ENCODE data around the gene OPA3. TPM values are rescaled to one million over a fixed set of nuclear protein-coding genes. Genes with fewer than 3 reads are reported as not detected.

OPA3 gene
- total and polyA plus RNA-seq, 12 donors = 4.3 to 34.1 (median 16.7) TPM

DNA sequence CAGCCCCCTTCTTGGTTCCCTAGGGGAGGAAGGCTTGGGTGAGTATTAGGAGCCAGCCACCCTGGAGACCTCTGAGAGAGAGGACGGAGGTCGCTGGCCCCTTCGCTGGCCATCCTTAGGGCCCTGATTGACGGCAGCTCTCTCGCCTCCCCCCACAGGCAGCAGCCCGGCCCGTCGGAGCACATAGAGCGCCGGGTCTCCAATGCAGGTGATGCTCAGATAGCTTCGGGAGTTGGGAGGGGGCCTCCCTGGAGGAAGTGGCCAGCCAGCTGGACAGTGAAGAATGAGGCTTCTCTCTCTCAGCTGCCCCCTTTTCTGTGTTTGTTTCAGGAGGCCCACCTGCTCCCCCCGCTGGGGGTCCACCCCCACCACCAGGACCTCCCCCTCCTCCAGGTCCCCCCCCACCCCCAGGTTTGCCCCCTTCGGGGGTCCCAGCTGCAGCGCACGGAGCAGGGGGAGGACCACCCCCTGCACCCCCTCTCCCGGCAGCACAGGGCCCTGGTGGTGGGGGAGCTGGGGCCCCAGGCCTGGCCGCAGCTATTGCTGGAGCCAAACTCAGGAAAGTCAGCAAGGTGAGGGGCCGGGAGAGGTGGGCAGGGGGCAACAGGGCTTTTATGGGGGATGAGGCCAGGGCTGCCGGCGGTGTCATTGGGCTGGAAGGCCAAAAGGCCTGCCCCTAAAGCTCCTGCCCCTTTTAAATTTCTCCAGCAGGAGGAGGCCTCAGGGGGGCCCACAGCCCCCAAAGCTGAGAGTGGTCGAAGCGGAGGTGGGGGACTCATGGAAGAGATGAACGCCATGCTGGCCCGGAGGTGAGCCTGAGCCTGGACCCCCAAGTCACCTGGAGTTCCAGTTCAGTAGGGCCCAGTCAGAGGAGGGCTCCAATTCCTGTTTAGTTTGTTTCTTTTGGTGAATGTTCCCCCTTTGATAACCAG is 62.3 kb downstream of the OPA3 start:
- Histone ChIP-seq H3K27ac (no peak overlapping the region), H3K9me3 (replicated peaks in 1 of 3) (no peaks in the 10 kb centered on the region), H3K4me3 (no peak overlapping the region), H3K27me3 (no peaks in the 10 kb centered on the region), H3K4me1 (replicated peaks in 1 of 2) (peaks cover 0 to 3% of the 10 kb centered on the region in 2 donors), H3K36me3 (replicated peaks in 1 of 2) (peaks cover 0 to 88% of the 10 kb centered on the region in 2 donors)
- intact Hi-C loops (cut with DNase I) = loop anchor here (2.0 to 10.0 kb wide), 3 partner anchors 45 to 123 kb away; no protein-coding TSS in a partner anchor
- 76 to 97% (median 80%) methylated on average over 8 to 24 of the region's 24 CpGs for WGBS, 4 donors
- TF ChIP-seq POLR2A (IDR thresholded peaks at IDR 0.05) = no peak
- TF ChIP-seq, protein P1, sequence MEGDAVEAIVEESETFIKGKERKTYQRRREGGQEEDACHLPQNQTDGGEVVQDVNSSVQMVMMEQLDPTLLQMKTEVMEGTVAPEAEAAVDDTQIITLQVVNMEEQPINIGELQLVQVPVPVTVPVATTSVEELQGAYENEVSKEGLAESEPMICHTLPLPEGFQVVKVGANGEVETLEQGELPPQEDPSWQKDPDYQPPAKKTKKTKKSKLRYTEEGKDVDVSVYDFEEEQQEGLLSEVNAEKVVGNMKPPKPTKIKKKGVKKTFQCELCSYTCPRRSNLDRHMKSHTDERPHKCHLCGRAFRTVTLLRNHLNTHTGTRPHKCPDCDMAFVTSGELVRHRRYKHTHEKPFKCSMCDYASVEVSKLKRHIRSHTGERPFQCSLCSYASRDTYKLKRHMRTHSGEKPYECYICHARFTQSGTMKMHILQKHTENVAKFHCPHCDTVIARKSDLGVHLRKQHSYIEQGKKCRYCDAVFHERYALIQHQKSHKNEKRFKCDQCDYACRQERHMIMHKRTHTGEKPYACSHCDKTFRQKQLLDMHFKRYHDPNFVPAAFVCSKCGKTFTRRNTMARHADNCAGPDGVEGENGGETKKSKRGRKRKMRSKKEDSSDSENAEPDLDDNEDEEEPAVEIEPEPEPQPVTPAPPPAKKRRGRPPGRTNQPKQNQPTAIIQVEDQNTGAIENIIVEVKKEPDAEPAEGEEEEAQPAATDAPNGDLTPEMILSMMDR (IDR thresholded peaks at IDR 0.05) = no peak
- peak in 1 of 7 donors; percentile 51 for DNase-seq

DNA sequence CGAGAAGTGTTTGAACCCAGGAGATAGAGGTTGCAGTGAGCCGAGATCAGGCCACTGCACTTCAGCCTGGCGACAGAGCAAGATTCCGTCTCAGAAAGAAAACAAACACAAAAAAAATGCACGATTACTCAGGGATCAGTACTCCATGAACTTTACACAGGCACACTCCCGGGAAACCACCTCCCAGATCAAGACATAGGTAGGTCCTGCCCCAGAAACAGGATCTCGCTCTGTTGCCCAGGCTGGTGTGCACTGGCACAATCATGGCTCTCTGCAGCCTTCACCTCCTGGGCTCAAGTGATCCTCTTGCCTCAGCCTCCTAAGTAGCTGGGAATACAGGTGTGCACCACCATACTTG is 66.2 kb downstream of the OPA3 start:
- WGBS, 4 donors = 82 to 89% (median 87%) methylated on average over 7 of the region's 7 CpGs
- Histone ChIP-seq H3K27me3 (no peaks in the 10 kb centered on the region), H3K4me3 (no peak overlapping the region), H3K9me3 (replicated peaks in 1 of 3) (no peaks in the 10 kb centered on the region), H3K36me3 (replicated peaks in 1 of 2) (peaks cover 0 to 54% of the 10 kb centered on the region in 2 donors), H3K27ac (no peak overlapping the region), H3K4me1 (replicated peaks in 1 of 2) (peaks cover 10 to 23% of the 10 kb centered on the region in 2 donors)
- intact Hi-C loops (cut with DNase I) = no loop called here
- TF ChIP-seq POLR2A (IDR thresholded peaks at IDR 0.05) = no peak
- TF ChIP-seq, protein P1 (IDR thresholded peaks at IDR 0.05) = no peak
- no peak for DNase-seq

DNA sequence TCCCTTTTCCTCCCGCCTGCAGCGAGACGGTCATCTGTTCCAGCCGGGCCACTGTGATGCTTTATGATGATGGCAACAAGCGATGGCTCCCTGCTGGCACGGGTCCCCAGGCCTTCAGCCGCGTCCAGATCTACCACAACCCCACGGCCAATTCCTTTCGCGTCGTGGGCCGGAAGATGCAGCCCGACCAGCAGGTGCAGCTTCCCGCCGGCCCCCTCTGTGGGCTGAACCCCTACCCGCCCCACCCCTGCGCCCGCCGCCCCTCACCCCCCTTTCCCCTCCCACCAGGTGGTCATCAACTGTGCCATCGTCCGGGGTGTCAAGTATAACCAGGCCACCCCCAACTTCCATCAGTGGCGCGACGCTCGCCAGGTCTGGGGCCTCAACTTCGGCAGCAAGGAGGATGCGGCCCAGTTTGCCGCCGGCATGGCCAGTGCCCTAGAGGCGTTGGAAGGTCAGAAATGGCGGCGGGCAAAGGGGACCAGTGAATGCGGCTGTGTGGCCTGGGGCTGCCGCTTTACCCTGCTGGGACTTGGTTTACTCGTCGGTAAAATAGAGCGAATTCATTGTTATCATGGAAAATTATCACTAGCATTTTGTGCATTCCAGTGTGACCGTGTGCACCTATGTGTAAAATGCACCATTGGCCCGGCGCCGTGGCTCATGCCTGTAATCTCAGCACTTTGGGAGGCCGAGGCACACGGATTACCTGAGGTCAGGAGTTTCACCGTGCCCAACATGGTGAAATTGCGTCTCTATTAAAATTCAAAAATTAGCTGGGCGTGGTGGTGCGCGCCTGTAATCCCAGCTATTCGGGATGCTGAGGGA is 66.7 kb downstream of the OPA3 start:
- peaks cover 10 to 24% of the 10 kb centered on the region in 2 donors for H3K4me1 ChIP-seq (replicated peaks in 1 of 2)
- intact Hi-C loops (cut with DNase I) = no loop called here
- no peak for DNase-seq
- no peak overlapping the region for H3K4me3 ChIP-seq
- no peaks in the 10 kb centered on the region for H3K27me3 ChIP-seq
- peaks cover 0 to 51% of the 10 kb centered on the region in 2 donors for H3K36me3 ChIP-seq (replicated peaks in 1 of 2)
- no peaks in the 10 kb centered on the region for H3K9me3 ChIP-seq (replicated peaks in 1 of 3)
- TF ChIP-seq, protein P1 (IDR thresholded peaks at IDR 0.05) = no peak
- no peak for TF ChIP-seq POLR2A (IDR thresholded peaks at IDR 0.05)
- WGBS, 4 donors = 91 to 93% (median 92%) methylated on average over 39 to 50 of the region's 50 CpGs
- no peak overlapping the region for H3K27ac ChIP-seq

DNA sequence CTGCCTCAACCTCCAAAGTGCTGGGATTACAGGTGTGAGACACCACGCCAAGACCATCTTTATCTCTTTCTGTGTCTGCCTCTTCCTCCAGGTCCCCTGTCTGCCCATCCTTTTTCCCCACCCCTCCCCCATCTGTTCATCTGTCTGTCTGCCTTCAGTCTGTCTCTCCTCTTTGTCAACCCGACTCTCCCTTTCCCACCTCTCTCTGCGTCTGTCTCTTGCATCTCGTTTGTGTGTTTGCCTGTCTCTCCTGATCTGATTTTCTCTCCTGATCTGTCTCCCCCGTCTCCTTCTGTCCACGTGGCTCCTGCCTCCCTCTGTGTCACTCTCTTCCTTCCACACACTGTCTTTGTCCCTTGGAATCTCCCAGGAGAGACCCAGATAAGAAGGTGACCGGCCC is 67.4 kb downstream of the OPA3 start:
- intact Hi-C loops (cut with DNase I) = no loop called here
- Histone ChIP-seq H3K4me3 (no peak overlapping the region), H3K36me3 (replicated peaks in 1 of 2) (peaks cover 0 to 45% of the 10 kb centered on the region in 2 donors), H3K4me1 (replicated peaks in 1 of 2) (peaks cover 10 to 24% of the 10 kb centered on the region in 2 donors), H3K27ac (no peak overlapping the region), H3K9me3 (replicated peaks in 1 of 3) (no peaks in the 10 kb centered on the region), H3K27me3 (no peaks in the 10 kb centered on the region)
- DNase-seq = no peak
- WGBS, 4 donors = 65 to 74% (median 69%) methylated on average over 7 of the region's 7 CpGs
- TF ChIP-seq POLR2A (IDR thresholded peaks at IDR 0.05) = no peak
- TF ChIP-seq, protein P1 (IDR thresholded peaks at IDR 0.05) = no peak

Measured in adrenal gland (tissue), 12 donors.